GM23338 (cell line): ENCODE data around the gene CYP4F22. TPM values are rescaled to one million over a fixed set of nuclear protein-coding genes. Genes with fewer than 3 reads are reported as not detected.

Experiments
- ATAC-seq: fragments of 200-7000 bp; cut with Tn5 transposase; 3 replicates; pipeline ENCODE4 v1.9.1; 2020
- DNase-seq: peaks from one replicate; pipeline ENCODE4 v3.0.0-alpha.2; 2015; ENCODE audit warnings: low spot score
- H2AFZ ChIP-seq: fragments of 200-600 bp; sonication (generic); 2 replicates; pipeline ENCODE4 v1.8.0; 2016; ENCODE audit warnings: antibody characterized with exemption, mild to moderate bottlenecking, moderate library complexity
- H3F3A ChIP-seq: fragments of 200-600 bp; sonication (generic); replicated peaks from 2 replicates; pipeline ENCODE4 v1.8.0; 2017; ENCODE audit warnings: antibody characterized with exemption, mixed run types, low read depth
- H3K27ac ChIP-seq: fragments of 200-600 bp; sonication (generic); 2 replicates; pipeline ENCODE4 v1.6.1; 2016; ENCODE audit warnings: low read depth
- H3K27me3 ChIP-seq: fragments of 200-600 bp; sonication (generic); 2 replicates; pipeline ENCODE4 v1.8.0; 2016; ENCODE audit warnings: mild to moderate bottlenecking, mixed run types, moderate library complexity; ENCODE audit not compliant: insufficient read depth
- H3K36me3 ChIP-seq: fragments of 200-600 bp; sonication (generic); 2 replicates; pipeline ENCODE4 v1.8.0; 2016; ENCODE audit warnings: mild to moderate bottlenecking; ENCODE audit not compliant: insufficient read depth
- H3K4me1 ChIP-seq: fragments of 200-600 bp; sonication (generic); 2 replicates; pipeline ENCODE4 v1.8.0; 2016; ENCODE audit warnings: mild to moderate bottlenecking, moderate library complexity; ENCODE audit not compliant: insufficient read depth
- H3K4me2 ChIP-seq: fragments of 200-600 bp; sonication (generic); 2 replicates; pipeline ENCODE4 v1.7.1; 2017; ENCODE audit warnings: mixed run types
- H3K4me3 ChIP-seq: fragments of 200-600 bp; sonication (generic); 2 replicates; pipeline ENCODE4 v1.6.1; 2016; ENCODE audit warnings: mixed run types
- H3K79me2 ChIP-seq: fragments of 200-600 bp; sonication (generic); replicated peaks from 2 replicates; pipeline ENCODE4 v1.8.0; 2017; ENCODE audit warnings: mild to moderate bottlenecking; ENCODE audit not compliant: insufficient read depth
- H3K9me2 ChIP-seq: fragments of 200-600 bp; sonication (generic); 2 replicates; pipeline ENCODE4 v1.8.0; 2017; ENCODE audit not compliant: insufficient read depth
- H4K20me1 ChIP-seq: fragments of 200-600 bp; sonication (generic); replicated peaks from 2 replicates; pipeline ENCODE4 v1.8.0; 2017; ENCODE audit warnings: mild to moderate bottlenecking; ENCODE audit not compliant: insufficient read depth
- H3K27ac Mint-ChIP-seq: 2 replicates; pipeline ENCODE4 v1.8.0; 2020; ENCODE audit warnings: inconsistent platforms, mild to moderate bottlenecking, moderate library complexity, mixed read lengths
- H3K27me3 Mint-ChIP-seq: 3 replicates; pipeline ENCODE4 v1.8.0; 2022; ENCODE audit warnings: low read depth, mild to moderate bottlenecking, moderate library complexity, mixed read lengths, inconsistent platforms; ENCODE audit not compliant: insufficient read depth, poor library complexity
- H3K36me3 Mint-ChIP-seq: 3 replicates; pipeline ENCODE4 v1.8.0; 2021; ENCODE audit warnings: low read depth, mild to moderate bottlenecking, inconsistent platforms, moderate library complexity, mixed read lengths
- H3K4me1 Mint-ChIP-seq: 3 replicates; pipeline ENCODE4 v1.8.0; 2020; ENCODE audit warnings: mild to moderate bottlenecking, inconsistent platforms, mixed read lengths
- H3K4me3 Mint-ChIP-seq: 3 replicates; pipeline ENCODE4 v1.8.0; 2021; ENCODE audit warnings: moderate library complexity, mild to moderate bottlenecking, inconsistent platforms, mixed read lengths
- H3K9me3 Mint-ChIP-seq: 3 replicates; pipeline ENCODE4 v1.8.0; 2020; ENCODE audit warnings: moderate library complexity, mild to moderate bottlenecking, inconsistent platforms, mixed read lengths
- CREB1 ChIP-seq: fragments of 250-450 bp; sonication (Bioruptor Pico); IDR thresholded peaks from 2 replicates; pipeline ENCODE4 v1.5.0; 2020; ENCODE audit warnings: low read depth, mild to moderate bottlenecking, moderate library complexity
- CTCF ChIP-seq, 2 experiments: fragments of 200-600 bp in 1 of 2; sonication (generic) in 1 of 2; conservative IDR thresholded peaks; 2 replicates each; pipeline versions ENCODE4 v1.5.1 to v1.6.1; 2016 to 2017; ENCODE audit warnings: antibody characterized with exemption in 2 of 2, low read depth in 2 of 2, mild to moderate bottlenecking in 2 of 2, moderate library complexity in 1 of 2
- ETS1 ChIP-seq: IDR thresholded peaks from 2 replicates; pipeline ENCODE4 v1.6.1; 2016; ENCODE audit warnings: antibody characterized with exemption
- EZH2phosphoT487 ChIP-seq: fragments of 200-600 bp; sonication (generic); IDR thresholded peaks from one replicate; pipeline ENCODE4 v1.8.1; 2018; ENCODE audit warnings: antibody characterized with exemption; ENCODE audit not compliant: unreplicated experiment
- JUNB ChIP-seq: IDR thresholded peaks from one replicate; pipeline ENCODE4 v1.6.1; 2016; ENCODE audit warnings: antibody characterized with exemption; ENCODE audit not compliant: unreplicated experiment
- POLR2AphosphoS5 ChIP-seq: IDR thresholded peaks from 2 replicates; pipeline ENCODE4 v1.6.1; 2016; ENCODE audit warnings: antibody characterized with exemption, low read depth
- STAT1 ChIP-seq: IDR thresholded peaks from one replicate; pipeline ENCODE4 v1.6.1; 2016; ENCODE audit warnings: antibody characterized with exemption; ENCODE audit not compliant: unreplicated experiment
- ZNF114 ChIP-seq: fragments of 250-450 bp; sonication (Bioruptor Pico); IDR thresholded peaks from 2 replicates; pipeline ENCODE4 v1.5.0; 2020; ENCODE audit warnings: mild to moderate bottlenecking, moderate library complexity
- ZNF331 ChIP-seq: fragments of 250-450 bp; sonication (Bioruptor Pico); IDR thresholded peaks from 2 replicates; pipeline ENCODE4 v1.5.0; 2020; ENCODE audit warnings: low read depth, mild to moderate bottlenecking, moderate library complexity
- ZNF462 ChIP-seq: fragments of 250-450 bp; sonication (Bioruptor Pico); IDR thresholded peaks from 2 replicates; pipeline ENCODE4 v1.5.0; 2020; ENCODE audit warnings: mild to moderate bottlenecking, moderate library complexity
- polyA plus RNA-seq: library from polyadenylated mRNA; unstranded; fragments of >200 nt; fragmentation: Nextera tagmentation; extraction: Ambion mirVana; gene quantifications from 2 replicates; pipeline ENCODE4 v1.2.1, GENCODE V29; 2016
- total RNA-seq: library from RNA; depleted of rRNA; stranded (reverse); fragments of >200 nt; shearing (Covaris generic); gene quantifications from 2 replicates; pipeline ENCODE4 v1.2.3, GENCODE V29; 2014

The CYP4F22 gene
- total and polyA plus RNA-seq, 2 experiments from 2014 or later = 0.24 to 1.5 TPM

- TF ChIP-seq ZNF462 (CRISPR knock-in tag) (no peak), ETS1 (no peak), JUNB (no peak), ZNF114 (CRISPR knock-in tag) (no peak), CREB1 (CRISPR knock-in tag) (no peak), ZNF331 (CRISPR knock-in tag) (no peak)
Observed at GRCh38 chr19:15589760-15590451, 81.6 kb downstream of the CYP4F22 start (continued).

- H3K36me3 ChIP-seq = no peaks in the 10 kb centered on the region; the same call in 1 of the 2 replicates
- DNase-seq (no peak), ATAC-seq (no peak)
- H3K4me1 Mint-ChIP-seq = no peaks in the 10 kb centered on the region
- H3K9me3 Mint-ChIP-seq = peaks cover 94% of the 10 kb centered on the region
- no peak overlapping the region for H3K27ac Mint-ChIP-seq
- H3K27me3 Mint-ChIP-seq = peaks cover 3% of the 10 kb centered on the region
- no peak overlapping the region for H3K27ac ChIP-seq
- no peaks in the 10 kb centered on the region for H3K9me2 ChIP-seq
- H3K79me2 ChIP-seq = no peaks in the 10 kb centered on the region
- H3F3A ChIP-seq = no peaks in the 10 kb centered on the region
- no peak overlapping the region for H3K4me2 ChIP-seq
- H2AFZ ChIP-seq = no peak overlapping the region
- no peaks in the 10 kb centered on the region for H3K27me3 ChIP-seq
- no peaks in the 10 kb centered on the region for H4K20me1 ChIP-seq
- H3K36me3 Mint-ChIP-seq = peaks cover 42% of the 10 kb centered on the region
- H3K4me3 Mint-ChIP-seq = no peak overlapping the region
- no peak overlapping the region for H3K4me3 ChIP-seq
- no peaks in the 10 kb centered on the region for H3K4me1 ChIP-seq
- TF ChIP-seq ZNF114 (CRISPR knock-in tag) (no peak), ZNF331 (CRISPR knock-in tag) (no peak), CREB1 (CRISPR knock-in tag) (no peak), POLR2AphosphoS5 (no peak), EZH2phosphoT487 (no peak), STAT1 (no peak), CTCF (conservative IDR thresholded peaks at IDR 0.05; ENCODE audit: low read depth in 2 of 2) (no peak), ETS1 (no peak)
Observed at GRCh38 chr19:15591796-15592195, 83.5 kb downstream of the CYP4F22 start.
